Activated T-helper 1 cell treated with anti-CD3 and anti-CD28 coated beads, Interleukin-2, amount 50 U/mL, for 16 hours (primary cell): ENCODE results near the gene ATF7.
A peak's percentile ranks its signal among the peaks of the same experiment; 100 is the strongest.
"Not testable (repeated sequence)": the region's sequence is repeated elsewhere in the genome, so short reads cannot be mapped to it uniquely, and the experiment has no call there.

ENCODE experiments used
- DNase-seq, 2 donors: peaks; one replicate each; pipeline ENCODE4 v3.0.0-alpha.2; 2020; ENCODE audit warnings: low read depth in 1 of 2, low spot score in 1 of 2

The ATF7 gene

DNA sequence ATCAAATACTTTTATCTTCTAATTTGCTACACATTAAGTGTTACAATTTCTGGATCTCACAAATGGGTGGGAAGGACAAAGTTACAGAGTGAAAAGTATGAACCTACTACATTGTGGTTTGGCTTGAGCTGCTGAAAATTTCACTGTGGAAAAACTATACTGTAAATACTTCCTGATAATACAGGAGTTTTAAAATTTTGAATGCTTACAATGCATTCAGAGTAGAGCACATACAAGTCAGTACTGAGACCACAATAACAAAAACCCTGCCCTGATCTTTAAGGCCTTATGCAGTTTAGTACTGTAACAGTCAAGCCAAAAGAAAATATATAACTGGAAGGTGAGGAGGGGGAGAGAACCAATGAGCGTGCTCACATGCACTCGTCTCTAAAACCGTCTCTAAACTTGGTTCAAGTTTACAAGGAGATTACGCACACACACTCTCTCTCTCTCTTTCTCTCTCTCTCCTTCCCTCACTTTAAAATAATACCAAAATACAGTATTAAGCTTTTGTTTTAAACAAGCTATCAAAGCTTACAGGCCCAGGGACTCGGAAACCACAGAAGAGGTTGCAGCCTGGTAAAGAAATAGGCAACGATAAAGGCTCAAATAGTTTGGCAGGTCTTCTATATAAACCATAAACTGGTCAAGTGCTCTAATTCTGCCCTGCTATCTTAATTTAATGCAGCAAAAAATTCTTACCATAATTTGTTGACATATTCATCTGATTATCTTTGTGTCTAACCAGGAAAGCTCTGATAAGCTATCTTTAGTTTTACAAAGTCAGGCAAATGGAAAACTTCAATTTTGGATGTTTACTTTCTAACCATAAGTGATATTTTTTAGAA is 58.0 kb downstream of the ATF7 start:
- DNase-seq, result no peak

GRCh38 chr12:53565376-53565775 is 60.8 kb downstream of the ATF7 start:
- not testable (repeated sequence) for DNase-seq

DNA sequence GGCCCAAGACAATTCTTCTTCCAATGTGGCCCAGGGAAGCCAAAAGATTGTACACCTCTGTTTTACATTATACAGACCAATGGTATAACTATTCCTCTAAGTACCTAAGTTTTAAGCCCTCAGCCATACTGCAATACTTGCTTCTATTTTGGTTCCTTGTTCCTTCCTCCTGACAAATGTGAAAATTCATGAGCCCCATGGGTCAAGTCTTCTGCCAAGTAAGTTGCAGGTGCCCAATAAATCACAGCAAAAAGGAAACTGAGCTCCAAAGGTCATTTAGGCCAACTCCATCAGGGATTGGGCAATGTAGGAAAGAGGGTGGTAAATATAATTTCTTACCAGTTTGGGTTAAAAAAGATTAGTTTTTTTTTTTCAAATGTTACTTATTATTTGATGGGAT is 61.2 kb downstream of the ATF7 start:
- DNase-seq, result no peak

DNA sequence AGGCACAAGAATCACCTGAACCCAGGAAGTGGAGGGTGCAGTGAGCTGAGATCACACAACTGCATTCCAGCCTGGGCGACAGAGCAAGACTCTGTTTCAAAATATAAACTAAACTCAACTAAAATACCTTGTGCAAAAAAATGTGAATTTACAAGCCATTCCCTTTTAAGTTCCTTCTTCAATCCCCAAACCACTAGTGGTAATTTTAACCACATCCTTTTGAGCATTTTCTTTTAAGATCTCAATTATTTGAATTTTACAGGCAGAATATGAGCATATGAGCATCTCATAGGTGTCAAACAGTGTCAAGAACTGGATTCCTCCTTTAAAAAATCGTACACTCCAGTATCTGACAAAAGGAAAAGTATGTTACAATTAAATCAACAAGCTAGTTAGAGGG is 61.9 kb downstream of the ATF7 start:
- no peak for DNase-seq

- no peak for DNase-seq
These were observed 62.6 kb downstream of the ATF7 start for GRCh38 chr12:53563452-53564028.

- no peak for DNase-seq
These were observed 64.6 kb downstream of the ATF7 start for GRCh38 chr12:53561590-53561953.

DNA sequence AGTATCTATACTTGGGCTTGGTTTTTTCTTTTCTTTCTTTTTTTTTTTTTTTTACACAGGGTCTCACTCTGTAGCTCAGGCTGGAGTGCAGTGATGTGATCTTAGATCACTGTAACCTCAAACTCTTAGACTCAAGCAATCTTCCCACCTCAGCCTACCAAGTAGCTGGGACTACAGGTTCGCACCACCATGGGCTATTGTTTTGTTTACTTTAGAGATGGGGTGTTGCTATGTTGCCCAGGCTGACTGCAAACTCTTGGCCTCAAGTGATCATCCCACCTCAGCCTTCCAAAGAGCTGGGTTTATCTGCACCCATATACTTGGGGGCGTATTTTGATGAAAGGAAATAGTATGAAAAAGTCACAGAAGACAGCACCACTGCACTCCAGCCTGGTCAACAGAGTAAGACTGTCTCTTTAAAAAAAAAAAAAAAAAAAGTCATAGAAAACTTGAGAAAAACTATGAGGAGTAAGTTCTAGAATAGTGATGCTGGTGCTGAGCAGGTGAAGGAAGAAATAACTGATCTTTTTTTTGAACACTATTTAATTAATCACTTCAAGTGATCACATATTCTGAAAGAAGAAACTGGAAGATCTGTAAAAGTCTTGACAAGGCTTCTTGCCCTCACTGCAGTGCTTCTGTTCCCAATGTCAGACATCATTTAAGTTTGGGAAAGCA is 65.1 kb downstream of the ATF7 start:
- no peak for DNase-seq

GRCh38 chr12:53560351-53560750 is 65.8 kb downstream of the ATF7 start:
- no peak for DNase-seq

DNA sequence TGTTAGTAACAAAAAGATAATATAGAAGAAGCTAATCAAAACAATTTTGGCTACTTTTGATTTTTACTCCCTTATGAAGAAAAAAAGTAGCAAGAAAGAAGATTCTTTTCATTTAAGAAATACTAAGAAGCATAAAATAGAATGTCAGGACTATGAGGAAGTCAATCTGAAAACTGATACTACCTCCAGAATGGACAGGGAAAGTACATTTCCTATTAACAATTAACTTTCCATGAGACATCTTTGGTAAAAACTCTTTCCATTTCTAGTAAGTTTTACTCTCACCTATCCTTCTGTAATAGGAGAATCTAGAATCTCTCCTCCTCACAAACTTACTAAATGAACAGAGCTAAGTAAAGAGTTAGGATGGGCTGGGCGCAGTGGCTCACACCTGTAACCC is 67.6 kb downstream of the ATF7 start:
- no peak for DNase-seq

- no peak for DNase-seq
These were observed 73.5 kb downstream of the ATF7 start for GRCh38 chr12:53552361-53553327.

DNA sequence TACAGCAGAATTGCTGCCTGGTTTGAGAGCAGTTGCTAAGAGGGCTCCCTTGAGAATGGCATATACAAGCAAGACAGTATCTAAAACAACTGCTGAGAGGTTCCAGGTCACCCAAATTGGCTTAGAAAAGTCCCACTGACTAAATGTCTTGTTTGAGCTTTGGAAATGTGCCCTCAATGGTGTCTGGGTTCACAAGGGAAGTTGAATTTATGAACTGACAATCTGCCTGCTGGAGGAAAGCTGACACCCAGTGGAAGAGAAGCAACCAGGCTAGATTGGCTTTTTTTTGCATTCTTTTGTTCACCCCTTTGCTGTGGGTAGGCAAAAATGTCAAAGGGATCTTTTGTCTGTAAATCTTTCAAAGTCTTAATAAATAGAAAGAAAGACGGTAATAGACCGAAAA is 74.3 kb downstream of the ATF7 start:
- no peak for DNase-seq

GRCh38 chr12:53550595-53550994 is 75.6 kb downstream of the ATF7 start:
- DNase-seq, result no peak

GRCh38 chr12:53550131-53550530 is 76.1 kb downstream of the ATF7 start:
- not testable (repeated sequence) for DNase-seq

GRCh38 chr12:53548354-53548753 is 77.8 kb downstream of the ATF7 start:
- not testable (repeated sequence) for DNase-seq

DNA sequence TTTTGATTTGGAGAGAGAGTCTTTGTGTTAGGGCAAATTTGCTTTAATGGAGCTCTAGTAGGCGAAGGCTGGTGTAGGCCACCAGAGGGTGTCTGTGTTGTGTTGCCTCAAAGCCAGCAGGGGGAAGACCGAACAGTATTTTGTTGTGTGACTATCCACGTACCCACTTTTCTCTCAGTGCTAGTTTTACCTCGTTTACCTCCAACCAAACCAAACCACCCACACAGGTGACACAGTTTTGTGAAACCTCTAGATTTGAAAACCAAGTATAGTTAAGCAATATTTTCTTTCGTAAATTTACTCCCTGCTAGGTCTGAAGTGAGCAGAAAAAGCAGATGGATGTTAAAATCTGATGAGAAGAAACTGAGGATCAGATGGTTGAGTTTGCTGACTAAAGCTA is 82.6 kb downstream of the ATF7 start:
- peak in 1 of 2 donors; percentile 2 for DNase-seq

- no peak for DNase-seq
These were observed 86.7 kb downstream of the ATF7 start for GRCh38 chr12:53539526-53539925.

DNA sequence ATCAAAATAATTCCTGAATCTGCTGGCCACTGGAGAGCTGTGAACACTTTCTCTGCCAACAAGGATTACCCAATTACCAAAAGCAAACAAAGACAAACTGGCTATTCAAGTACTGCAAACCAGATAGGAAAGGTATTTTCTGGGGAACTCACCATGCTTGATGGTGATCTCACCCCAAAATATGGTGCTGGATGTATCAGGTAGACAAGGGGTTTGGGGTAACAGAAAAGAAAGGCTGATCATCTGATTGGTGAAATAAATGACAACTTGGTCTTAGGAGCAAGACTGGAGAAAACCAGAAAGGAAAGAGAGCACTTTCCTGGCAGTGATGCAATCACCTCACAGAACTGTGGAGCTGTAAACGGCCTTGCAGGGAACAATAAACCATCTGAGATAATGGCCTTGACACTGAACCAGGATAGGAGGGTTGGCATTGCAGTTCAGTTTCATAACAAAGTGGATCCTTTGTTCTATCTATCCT is 87.9 kb downstream of the ATF7 start:
- no peak for DNase-seq

DNA sequence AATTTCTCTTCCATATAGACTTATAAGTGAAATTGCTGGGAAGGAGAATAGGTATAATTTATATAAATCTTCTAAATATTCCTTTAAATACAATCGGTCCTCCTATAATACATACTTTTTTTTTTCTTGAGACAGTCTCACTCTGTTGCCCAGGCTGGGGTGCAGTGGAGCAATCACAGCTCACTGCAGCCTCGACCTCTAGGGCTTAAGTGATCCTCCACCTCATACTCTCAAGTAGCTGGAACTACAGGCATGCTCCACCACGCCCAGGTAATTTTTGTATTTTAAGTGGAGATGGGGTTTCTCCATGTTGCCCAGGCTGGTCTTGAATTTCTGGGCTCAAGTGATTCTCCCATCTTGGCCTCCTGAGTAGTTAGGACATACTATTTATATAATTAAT is 89.2 kb downstream of the ATF7 start:
- DNase-seq, result no peak

- DNase-seq, result no peak
These were observed 92.7 kb downstream of the ATF7 start for GRCh38 chr12:53533471-53533870.

DNA sequence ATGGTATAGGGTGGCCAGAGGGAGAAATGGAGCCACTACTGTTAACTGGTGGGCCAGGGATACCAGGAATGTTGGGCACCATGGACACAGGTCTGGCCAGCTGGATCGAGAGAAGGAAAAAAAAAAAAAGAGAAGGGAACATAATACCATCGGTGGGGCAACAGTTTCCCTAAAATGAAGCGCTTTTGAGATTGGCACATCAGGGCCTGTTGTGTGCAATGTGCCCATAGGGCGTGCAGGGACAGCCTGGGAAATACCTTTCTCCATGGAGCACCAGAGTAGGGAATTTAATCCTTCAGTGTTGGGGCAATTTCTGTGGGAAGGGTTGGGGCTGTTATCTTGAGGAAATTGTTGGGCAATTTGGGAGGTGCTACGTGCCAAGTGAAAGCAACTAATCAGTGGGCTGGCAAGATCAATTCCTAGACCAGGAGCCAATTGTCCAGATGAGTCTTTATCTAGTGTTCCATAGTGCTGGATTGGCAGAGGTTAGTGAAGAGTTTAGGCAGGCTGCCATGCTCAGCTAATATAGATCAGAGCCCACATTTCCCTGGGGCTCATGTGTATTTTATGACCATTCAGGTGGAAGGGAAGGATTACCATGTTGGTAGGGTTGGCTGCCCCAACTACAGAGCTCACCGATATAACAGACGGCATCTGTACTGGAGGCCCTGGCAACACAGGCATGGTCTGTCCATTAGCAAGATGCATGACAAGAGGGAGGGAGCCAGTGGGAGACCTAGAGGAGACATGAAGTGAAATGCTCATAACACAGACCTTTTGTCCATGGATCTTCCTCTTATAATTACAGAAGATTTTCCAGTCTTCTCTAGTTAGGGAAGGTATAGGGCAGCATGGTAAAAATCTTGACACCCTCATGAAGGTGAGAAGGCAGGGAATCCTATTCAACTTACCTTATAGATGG is 93.4 kb downstream of the ATF7 start:
- no peak for DNase-seq
